DOHH2 (cell line): ENCODE results near the gene RFC4.

Source experiments
- CTCF ChIP-seq: fragments of 200-600 bp; sonication (generic); IDR thresholded peaks from one replicate; pipeline ENCODE4 v1.5.1; 2014; ENCODE audit warnings: antibody characterized with exemption, mild to moderate bottlenecking, low read depth, low read length; ENCODE audit not compliant: poor library complexity, severe bottlenecking
- EZH2phosphoT487 ChIP-seq: fragments of 200-600 bp; sonication (generic); IDR thresholded peaks from 2 replicates; pipeline ENCODE4 v1.6.1; 2017; ENCODE audit warnings: borderline replicate concordance, mild to moderate bottlenecking, antibody characterized with exemption, low read length, moderate library complexity, mixed read lengths

GRCh38 chr3:186852994-186853393, 46.7 kb upstream of the RFC4 start:
- TF ChIP-seq CTCF (no peak), EZH2phosphoT487 (no peak)
